HepG2 (cell line): Measurements from ENCODE around the gene PRKCB. TPM values are rescaled to one million over a fixed set of nuclear protein-coding genes. Genes with fewer than 3 reads are reported as not detected.

Experiments used
- AKAP8 ChIP-seq: sonication (generic); formaldehyde crosslinking; IDR thresholded peaks from 2 replicates; pipeline ENCODE4 v1.5.1; 2020; ENCODE audit warnings: mild to moderate bottlenecking, missing genetic modification reagents
- BRCA1 ChIP-seq: sonication (generic); formaldehyde crosslinking; IDR thresholded peaks from 2 replicates; pipeline ENCODE4 v1.4.0; 2020; ENCODE audit warnings: missing genetic modification reagents
- CHD2 ChIP-seq: IDR thresholded peaks from 2 replicates; pipeline ENCODE4 v1.6.1; 2011; ENCODE audit warnings: low read depth, low read length, improper control_type of control experiment
- RBFOX2 ChIP-seq: fragments of 200-400 bp; formaldehyde crosslinking; IDR thresholded peaks from 2 replicates; pipeline ENCODE4 v1.6.1; 2017; ENCODE audit warnings: low read depth, mild to moderate bottlenecking, low read length
- SP2 ChIP-seq: sonication (generic); formaldehyde crosslinking; IDR thresholded peaks from 2 replicates; pipeline ENCODE4 v1.5.1; 2020; ENCODE audit warnings: mild to moderate bottlenecking, missing genetic modification reagents
- SRSF1 ChIP-seq: fragments of 200-400 bp; formaldehyde crosslinking; optimal IDR thresholded peaks from 2 replicates; pipeline ENCODE3; 2017; ENCODE audit warnings: mild to moderate bottlenecking, low read depth, low read length, moderate library complexity
- ZBTB44 ChIP-seq: sonication (generic); formaldehyde crosslinking; IDR thresholded peaks from 2 replicates; pipeline ENCODE4 v1.4.0; 2020; ENCODE audit warnings: missing genetic modification reagents
- ZNF17 ChIP-seq: sonication (generic); formaldehyde crosslinking; IDR thresholded peaks from 2 replicates; pipeline ENCODE4 v1.5.0; 2020; ENCODE audit warnings: mild to moderate bottlenecking, missing genetic modification reagents
- ZNF234 ChIP-seq: sonication (generic); formaldehyde crosslinking; conservative IDR thresholded peaks from 2 replicates; pipeline ENCODE4 v1.5.1; 2020; ENCODE audit warnings: mild to moderate bottlenecking, missing genetic modification reagents
- ZNF446 ChIP-seq: sonication (generic); formaldehyde crosslinking; IDR thresholded peaks from 2 replicates; pipeline ENCODE4 v1.5.0; 2020; ENCODE audit warnings: mild to moderate bottlenecking, missing genetic modification reagents
- ZNF512B ChIP-seq: sonication (generic); formaldehyde crosslinking; IDR thresholded peaks from 2 replicates; pipeline ENCODE4 v1.5.1; 2020; ENCODE audit warnings: missing genetic modification reagents, mild to moderate bottlenecking, borderline replicate concordance
- polyA plus RNA-seq, 8 experiments: library from polyadenylated mRNA; depleted of rRNA in 3 of 8; stranded (reverse) in 7 of 8; unstranded in 1 of 8; fragments of >200 nt; fragmentation: Illumina TruSeq in 4 of 8; extraction: Trizol in 4 of 8; gene quantifications; 2 replicates each; pipeline versions ENCODE4 v1.2.1 to v1.2.3, GENCODE V29; 2011 to 2016; ENCODE audit warnings: low read depth in 4 of 8, missing spikeins in 1 of 8, mixed read lengths in 1 of 8; ENCODE audit not compliant: insufficient read depth in 1 of 8
- total RNA-seq, 5 experiments: library from RNA; depleted of rRNA; stranded (reverse); fragments of >200 nt; fragmentation: Illumina TruSeq; extraction: Trizol; gene quantifications; 2 replicates each; pipeline ENCODE4 v1.2.3, GENCODE V29; 2016; ENCODE audit warnings: low read depth in 1 of 5

Gene PRKCB
- total and polyA plus RNA-seq, 2 of the 13 experiments (the other 11 are each of a cell fraction or from before 2014, with no cell fraction given) = 0.01 TPM; not detected in 1

GRCh38 chr16:23871924-23872323, 36.1 kb downstream of the PRKCB start (continued):
- no peak for TF ChIP-seq ZBTB44 (CRISPR knock-in tag)
- no peak for TF ChIP-seq ZNF17 (CRISPR knock-in tag)
- TF ChIP-seq BRCA1 (CRISPR knock-in tag) = no peak
- TF ChIP-seq ZNF234 (CRISPR knock-in tag) = no peak
- TF ChIP-seq AKAP8 (CRISPR knock-in tag) = no peak
- no peak for TF ChIP-seq SP2 (CRISPR knock-in tag)
- TF ChIP-seq CHD2 = no peak
- TF ChIP-seq RBFOX2 = no peak
- no peak for TF ChIP-seq SRSF1
- TF ChIP-seq ZNF446 (CRISPR knock-in tag) = no peak
- TF ChIP-seq ZNF512B (CRISPR knock-in tag) = no peak
- TF ChIP-seq, all 625 proteins: peak for 0
